Measurements from ENCODE around the gene TMEM141.

TMEM141 gene

DNA sequence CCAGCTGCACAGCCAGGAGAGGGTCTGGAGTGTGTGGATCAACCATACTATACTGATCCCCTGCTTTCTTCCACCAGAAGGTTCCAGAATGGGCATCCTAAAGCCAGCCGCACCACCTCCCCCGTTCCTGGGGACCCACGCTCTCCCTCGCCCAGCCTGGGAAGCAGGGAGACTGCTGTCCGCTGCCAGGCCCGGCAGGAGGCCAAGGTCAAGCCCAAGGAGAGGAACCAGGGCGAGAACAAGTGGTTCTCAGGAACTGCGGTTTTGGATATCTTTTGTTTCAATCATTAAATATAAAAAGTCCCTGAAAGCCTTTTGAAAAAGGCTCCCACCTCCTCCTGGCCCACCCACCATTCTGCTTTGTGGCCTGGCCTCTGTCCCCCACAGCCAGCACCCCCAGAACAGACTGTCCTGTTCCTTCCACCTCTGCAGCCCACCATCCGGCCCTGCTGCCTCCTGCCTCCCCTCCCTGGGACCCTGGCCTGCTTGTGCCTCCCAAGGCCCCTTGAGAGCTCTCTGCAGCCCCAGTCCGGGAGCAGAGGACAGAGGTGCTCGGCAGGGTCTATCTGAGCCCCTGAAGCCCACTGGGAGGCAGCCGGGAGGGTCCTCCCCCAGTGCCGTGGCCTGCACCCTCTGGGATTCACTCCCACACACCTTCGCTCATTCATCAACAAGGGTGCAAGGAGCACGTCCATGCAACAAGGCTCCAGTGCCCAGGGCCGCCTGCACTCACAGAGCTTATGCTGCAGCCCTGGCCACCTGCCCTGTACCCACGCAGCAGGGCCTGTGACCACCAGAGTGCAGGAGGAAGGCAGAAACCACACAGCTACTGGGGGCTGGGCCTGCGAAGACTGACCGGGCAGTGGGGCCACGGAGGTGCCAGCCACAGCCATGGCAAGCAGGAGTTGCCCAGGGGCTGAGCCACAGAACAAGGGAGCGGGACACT, 42.2 kb upstream of the TMEM141 start:
- Histone ChIP-seq H3K27ac (no peak overlapping the region), H3K36me3 (no peaks in the 10 kb centered on the region), H3K27me3 (ENCODE audit: insufficient read depth, low read depth, severe bottlenecking) (no peaks in the 10 kb centered on the region), H3K9me3 (ENCODE audit: severe bottlenecking) (no peaks in the 10 kb centered on the region), H3K4me3 (ENCODE audit: low read depth, low read length) (no peak overlapping the region)
- DNase-seq = no peak
- TF ChIP-seq, protein P1, sequence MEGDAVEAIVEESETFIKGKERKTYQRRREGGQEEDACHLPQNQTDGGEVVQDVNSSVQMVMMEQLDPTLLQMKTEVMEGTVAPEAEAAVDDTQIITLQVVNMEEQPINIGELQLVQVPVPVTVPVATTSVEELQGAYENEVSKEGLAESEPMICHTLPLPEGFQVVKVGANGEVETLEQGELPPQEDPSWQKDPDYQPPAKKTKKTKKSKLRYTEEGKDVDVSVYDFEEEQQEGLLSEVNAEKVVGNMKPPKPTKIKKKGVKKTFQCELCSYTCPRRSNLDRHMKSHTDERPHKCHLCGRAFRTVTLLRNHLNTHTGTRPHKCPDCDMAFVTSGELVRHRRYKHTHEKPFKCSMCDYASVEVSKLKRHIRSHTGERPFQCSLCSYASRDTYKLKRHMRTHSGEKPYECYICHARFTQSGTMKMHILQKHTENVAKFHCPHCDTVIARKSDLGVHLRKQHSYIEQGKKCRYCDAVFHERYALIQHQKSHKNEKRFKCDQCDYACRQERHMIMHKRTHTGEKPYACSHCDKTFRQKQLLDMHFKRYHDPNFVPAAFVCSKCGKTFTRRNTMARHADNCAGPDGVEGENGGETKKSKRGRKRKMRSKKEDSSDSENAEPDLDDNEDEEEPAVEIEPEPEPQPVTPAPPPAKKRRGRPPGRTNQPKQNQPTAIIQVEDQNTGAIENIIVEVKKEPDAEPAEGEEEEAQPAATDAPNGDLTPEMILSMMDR (IDR thresholded peaks at IDR 0.05; ENCODE audit: low read depth, low read length) = no peak

DNA sequence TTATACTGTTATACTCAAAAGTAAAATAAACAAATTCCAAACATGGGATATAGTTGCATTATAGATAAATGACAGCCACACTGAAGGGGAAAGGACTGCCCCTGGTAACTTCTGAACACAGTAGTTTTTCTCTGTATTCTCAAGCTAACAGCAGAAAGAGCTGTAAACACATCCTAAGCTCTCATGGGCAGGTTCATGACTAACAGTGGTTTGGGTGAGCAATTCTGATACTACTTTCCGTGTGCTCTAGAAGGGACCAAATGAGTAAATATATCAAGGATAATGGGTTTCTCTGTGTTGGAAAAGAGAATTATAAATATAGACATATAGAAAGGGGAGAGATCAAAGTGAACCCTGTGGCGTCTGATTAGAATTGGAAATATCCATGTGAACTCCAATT, 40.6 kb upstream of the TMEM141 start:
- no peaks in the 10 kb centered on the region for H3K36me3 ChIP-seq
- no peaks in the 10 kb centered on the region for H3K9me3 ChIP-seq (ENCODE audit: severe bottlenecking)
- H3K27me3 ChIP-seq (ENCODE audit: insufficient read depth, low read depth, severe bottlenecking) = no peaks in the 10 kb centered on the region
- H3K4me3 ChIP-seq (ENCODE audit: low read depth, low read length) = no peak overlapping the region
- no peak for DNase-seq
- H3K27ac ChIP-seq = no peak overlapping the region
- TF ChIP-seq, protein P1 (IDR thresholded peaks at IDR 0.05; ENCODE audit: low read depth, low read length) = no peak

DNA sequence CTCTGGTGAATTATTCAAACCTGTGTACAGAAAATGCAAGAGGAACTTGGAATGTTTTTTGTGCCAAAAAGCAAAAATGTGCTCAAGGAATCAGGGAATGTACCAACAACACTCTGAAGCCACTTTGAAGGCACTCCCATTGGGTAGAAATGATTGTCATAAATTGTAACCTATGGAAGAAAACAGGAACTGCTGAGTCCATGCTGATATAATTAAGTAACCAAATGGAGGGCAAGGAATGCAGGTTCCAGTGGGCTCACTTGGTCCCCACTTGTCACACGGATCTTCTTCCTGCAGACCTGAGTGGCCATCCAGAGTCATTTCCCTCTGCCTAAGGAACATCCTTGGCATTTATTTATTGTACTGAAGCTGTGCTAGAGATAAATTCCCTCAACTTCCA, 39.9 kb upstream of the TMEM141 start:
- H3K36me3 ChIP-seq = no peaks in the 10 kb centered on the region
- no peaks in the 10 kb centered on the region for H3K27me3 ChIP-seq (ENCODE audit: insufficient read depth, low read depth, severe bottlenecking)
- no peak for DNase-seq
- TF ChIP-seq, protein P1 (IDR thresholded peaks at IDR 0.05; ENCODE audit: low read depth, low read length) = no peak
- no peak overlapping the region for H3K27ac ChIP-seq
- peaks cover 1% of the 10 kb centered on the region for H3K9me3 ChIP-seq (ENCODE audit: severe bottlenecking)
- no peak overlapping the region for H3K4me3 ChIP-seq (ENCODE audit: low read depth, low read length)

DNA sequence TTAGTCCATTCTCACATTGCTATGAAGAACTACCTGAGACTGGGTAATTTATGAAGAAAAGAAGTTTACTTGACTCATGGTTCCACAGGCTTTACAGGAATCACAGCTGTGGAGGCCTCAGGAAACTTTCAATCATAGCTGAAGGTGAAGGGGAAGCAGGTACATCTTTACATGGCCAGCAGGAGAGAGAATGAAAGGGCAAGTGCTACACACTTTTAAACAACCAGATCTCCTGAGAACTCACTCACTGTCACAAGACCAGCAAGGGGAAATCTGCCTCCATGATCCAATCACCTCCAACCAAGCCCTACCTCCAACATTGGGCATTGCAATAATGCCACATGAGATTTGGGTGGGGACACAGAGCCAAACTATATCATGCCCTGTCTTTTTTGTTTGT, 39.3 kb upstream of the TMEM141 start:
- Histone ChIP-seq H3K27ac (no peak overlapping the region), H3K4me3 (ENCODE audit: low read depth, low read length) (no peak overlapping the region), H3K36me3 (no peaks in the 10 kb centered on the region), H3K27me3 (ENCODE audit: insufficient read depth, low read depth, severe bottlenecking) (no peaks in the 10 kb centered on the region), H3K9me3 (ENCODE audit: severe bottlenecking) (peaks cover 5% of the 10 kb centered on the region)
- TF ChIP-seq, protein P1 (IDR thresholded peaks at IDR 0.05; ENCODE audit: low read depth, low read length) = no peak
- no peak for DNase-seq

DNA sequence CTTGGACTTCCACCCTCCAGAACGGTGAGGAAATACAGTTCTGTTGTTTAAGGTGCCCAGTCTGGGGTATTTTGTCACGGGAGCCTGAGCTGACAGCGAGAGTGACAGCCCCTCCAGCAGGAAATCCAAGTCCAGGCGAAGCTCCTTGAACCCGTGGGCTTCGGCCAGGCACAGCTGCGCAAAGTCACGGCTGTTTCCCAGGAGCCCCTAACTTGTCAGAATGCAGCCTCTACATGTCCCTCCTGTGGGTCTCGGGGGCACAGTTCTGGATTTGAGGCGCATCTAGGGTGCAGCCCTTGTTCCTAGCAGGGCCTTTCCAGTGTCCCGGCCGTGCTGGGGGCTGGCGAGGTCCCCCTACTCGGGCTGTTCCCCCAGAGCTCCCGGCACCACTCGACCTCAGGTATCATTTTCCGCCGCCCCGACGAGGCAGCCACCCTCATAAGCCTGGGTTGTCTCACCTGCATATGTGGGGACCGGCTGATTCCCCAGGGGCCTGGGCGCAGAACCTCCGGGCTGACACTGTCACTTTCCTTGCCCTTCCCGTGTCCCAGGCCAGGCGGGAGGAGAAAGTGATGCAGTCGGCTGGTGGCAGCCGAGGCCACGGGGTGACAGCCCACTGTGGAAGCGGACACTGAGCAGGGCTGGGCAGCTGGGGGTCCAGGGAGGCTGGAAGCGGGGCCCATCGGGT, 37.6 kb upstream of the TMEM141 start:
- Histone ChIP-seq H3K27ac (no peak overlapping the region), H3K4me3 (ENCODE audit: low read depth, low read length) (no peak overlapping the region), H3K27me3 (ENCODE audit: insufficient read depth, low read depth, severe bottlenecking) (no peaks in the 10 kb centered on the region), H3K36me3 (no peaks in the 10 kb centered on the region), H3K9me3 (ENCODE audit: severe bottlenecking) (peaks cover 5% of the 10 kb centered on the region)
- TF ChIP-seq, protein P1 (IDR thresholded peaks at IDR 0.05; ENCODE audit: low read depth, low read length) = no peak
- no peak for DNase-seq

Measured in WERI-Rb-1 (cell line).